ENCODE results near the gene SLC25A45.

The SLC25A45 gene

GRCh38 chr11:65377036-65377435 lies 5.4 kb downstream of the SLC25A45 start:
- no peak overlapping the region for H3K27ac ChIP-seq (ENCODE audit: poor library complexity, severe bottlenecking)
- no peaks in the 10 kb centered on the region for H3K36me3 ChIP-seq (ENCODE audit: low read depth)
- no peak for TF ChIP-seq CTCF (IDR thresholded peaks at IDR 0.05; ENCODE audit: poor library complexity, severe bottlenecking)
- H3K9me3 ChIP-seq (ENCODE audit: severe bottlenecking): no peaks in the 10 kb centered on the region
- no peak overlapping the region for H3K4me3 ChIP-seq (ENCODE audit: severe bottlenecking)
- DNase-seq (ENCODE audit: low spot score) (no peak), ATAC-seq (ENCODE audit: low read depth) (no peak)
- peaks cover 8% of the 10 kb centered on the region for H3K4me1 ChIP-seq (ENCODE audit: insufficient read depth, poor library complexity, severe bottlenecking)
- H3K27me3 ChIP-seq (ENCODE audit: insufficient read depth, poor library complexity, severe bottlenecking): no peaks in the 10 kb centered on the region

- ATAC-seq (ENCODE audit: low read depth) (no peak), DNase-seq (ENCODE audit: low spot score) (no peak)
- Histone ChIP-seq H3K4me1 (ENCODE audit: insufficient read depth, poor library complexity, severe bottlenecking) (peaks cover 2% of the 10 kb centered on the region), H3K4me3 (ENCODE audit: severe bottlenecking) (no peak overlapping the region), H3K27ac (ENCODE audit: poor library complexity, severe bottlenecking) (no peak overlapping the region), H3K27me3 (ENCODE audit: insufficient read depth, poor library complexity, severe bottlenecking) (no peaks in the 10 kb centered on the region), H3K36me3 (ENCODE audit: low read depth) (no peaks in the 10 kb centered on the region), H3K9me3 (ENCODE audit: severe bottlenecking) (no peaks in the 10 kb centered on the region)
- TF ChIP-seq CTCF (IDR thresholded peaks at IDR 0.05; ENCODE audit: poor library complexity, severe bottlenecking): no peak
These were observed 6.2 kb downstream of the SLC25A45 start for GRCh38 chr11:65376138-65376713.

GRCh38 chr11:65375012-65375411 lies 7.4 kb downstream of the SLC25A45 start:
- H3K9me3 ChIP-seq (ENCODE audit: severe bottlenecking): no peaks in the 10 kb centered on the region
- no peaks in the 10 kb centered on the region for H3K36me3 ChIP-seq (ENCODE audit: low read depth)
- ATAC-seq (ENCODE audit: low read depth) (no peak), DNase-seq (ENCODE audit: low spot score) (no peak)
- TF ChIP-seq CTCF (IDR thresholded peaks at IDR 0.05; ENCODE audit: poor library complexity, severe bottlenecking): no peak
- H3K4me1 ChIP-seq (ENCODE audit: insufficient read depth, poor library complexity, severe bottlenecking): no peaks in the 10 kb centered on the region
- H3K27me3 ChIP-seq (ENCODE audit: insufficient read depth, poor library complexity, severe bottlenecking): no peaks in the 10 kb centered on the region
- no peak overlapping the region for H3K4me3 ChIP-seq (ENCODE audit: severe bottlenecking)
- H3K27ac ChIP-seq (ENCODE audit: poor library complexity, severe bottlenecking): no peak overlapping the region

- no peak for ATAC-seq (ENCODE audit: low read depth)
- Histone ChIP-seq H3K9me3 (ENCODE audit: severe bottlenecking) (no peaks in the 10 kb centered on the region), H3K27ac (ENCODE audit: poor library complexity, severe bottlenecking) (no peak overlapping the region), H3K4me1 (ENCODE audit: insufficient read depth, poor library complexity, severe bottlenecking) (no peaks in the 10 kb centered on the region), H3K4me3 (ENCODE audit: severe bottlenecking) (no peak overlapping the region), H3K27me3 (ENCODE audit: insufficient read depth, poor library complexity, severe bottlenecking) (no peaks in the 10 kb centered on the region), H3K36me3 (ENCODE audit: low read depth) (no peaks in the 10 kb centered on the region)
- DNase-seq (ENCODE audit: low spot score): no peak
- TF ChIP-seq CTCF (IDR thresholded peaks at IDR 0.05; ENCODE audit: poor library complexity, severe bottlenecking): no peak
These were observed 8.4 kb downstream of the SLC25A45 start for GRCh38 chr11:65373839-65374580.

- no peaks in the 10 kb centered on the region for H3K36me3 ChIP-seq (ENCODE audit: low read depth)
- H3K4me1 ChIP-seq (ENCODE audit: insufficient read depth, poor library complexity, severe bottlenecking): no peaks in the 10 kb centered on the region
- no peak for TF ChIP-seq CTCF (IDR thresholded peaks at IDR 0.05; ENCODE audit: poor library complexity, severe bottlenecking)
- no peaks in the 10 kb centered on the region for H3K27me3 ChIP-seq (ENCODE audit: insufficient read depth, poor library complexity, severe bottlenecking)
- DNase-seq (ENCODE audit: low spot score): no peak
- no peak for ATAC-seq (ENCODE audit: low read depth)
- no peak overlapping the region for H3K4me3 ChIP-seq (ENCODE audit: severe bottlenecking)
- H3K9me3 ChIP-seq (ENCODE audit: severe bottlenecking): no peaks in the 10 kb centered on the region
- H3K27ac ChIP-seq (ENCODE audit: poor library complexity, severe bottlenecking): no peak overlapping the region
These were observed 11.8 kb downstream of the SLC25A45 start for GRCh38 chr11:65370659-65371049.
